Heart left ventricle (tissue), 13 donors: Measurements from ENCODE around the gene RAB11B.

Source experiments
- CTCF ChIP-seq, 12 donors: fragments of 200-600 bp; sonication (generic) in 4 of 12; IDR thresholded peaks; one replicate each; pipeline versions ENCODE4 v1.5.0 to v1.8.0; 2018 to 2022; ENCODE audit warnings: antibody characterized with exemption in 12 of 12, mild to moderate bottlenecking in 5 of 12
- POLR2A ChIP-seq, 2 donors: fragments of 450-650 bp; IDR thresholded peaks; one replicate each; pipeline ENCODE4 v1.6.1; 2017; ENCODE audit warnings: antibody characterized with exemption in 2 of 2, mild to moderate bottlenecking in 2 of 2, moderate library complexity in 2 of 2
- donor health status: ischemic (EF 13 %, LVEDD 7.1; RV severe dilation, severe dysfunction).
- donor health status: DM: no; HTN: yes; CAD: no.
- donor health status: DM: no; HTN: no; CAD: no.
- donor health status: ischemic (EF 25% LVEDD 6.9; RV normal size, moderate dysfunction).
- donor health status: ischemic (EF 25% LVEDD 5.7; RV mildly dilated, moderate dysfunction).
- donor health status: ischemic (EF 35%, LVEDD 5.7; RV mildly dilated, moderate dysfunction).
- donor health status: nonischemic (EF 11% LVEDD 7.7; RV severe dilation, severe dysfunction).
- donor health status: DM: yes; HTN: yes; CAD: no.
- donor health status: PGD.
- donor health status: ischemic (EF 29% LVEDD 5.4; RV normal size, mild dysfunction).
- donor health status: nonischemic (EF 23%, LVEDD 6.1; RV moderate dilation, normal function).

- TF ChIP-seq CTCF (IDR thresholded peaks at IDR 0.05) (no peak), POLR2A (IDR thresholded peaks at IDR 0.05) (no peak)
These were observed 30.0 kb upstream of the RAB11B start for GRCh38 chr19:8360196-8360595.
